Breast epithelium (tissue), 3 donors: ENCODE data around the gene CAVIN4. TPM values are rescaled to one million over a fixed set of nuclear protein-coding genes. Genes with fewer than 3 reads are reported as not detected.

Experiments
- total RNA-seq, 3 donors: library from RNA; depleted of rRNA; stranded (reverse); fragments of >200 nt; gene quantifications; one replicate each; pipeline ENCODE4 v1.1.0, GENCODE V29; 2016

CAVIN4 gene
- total RNA-seq, 3 donors from 2014 or later, result 0.16 to 0.33 (median 0.29) TPM

Other genes with a start within 250 kb of the CAVIN4 start
- 10 to 100 TPM; 13.8 to 30.4 (median 22.6) TPM for gene TEX10, start 225.1 kb upstream of the CAVIN4 start, total RNA-seq
- 10 to 100 TPM; 13.0 to 23.9 (median 18.0) TPM for gene MSANTD3, start 150.9 kb upstream of the CAVIN4 start, total RNA-seq
- gene TMEFF1, start 104.9 kb upstream of the CAVIN4 start, total RNA-seq, result under 1 TPM; 0.29 to 0.66 (median 0.32) TPM